Stimulated activated CD8-positive, alpha-beta memory T cell treated with anti-CD3 and anti-CD28 coated beads, Interleukin-2, amount 100 ng/mL, for 48 hours (primary cell): ENCODE results near the gene ATG9B.

ENCODE experiments used
- DNase-seq, 2 donors: peaks; one replicate each; pipeline ENCODE4 v3.0.0-alpha.2; 2020; ENCODE audit warnings: low read depth in 2 of 2

The ATG9B gene

GRCh38 chr7:150966002-150966401 lies 58.3 kb downstream of the ATG9B start:
- DNase-seq: no peak

DNA sequence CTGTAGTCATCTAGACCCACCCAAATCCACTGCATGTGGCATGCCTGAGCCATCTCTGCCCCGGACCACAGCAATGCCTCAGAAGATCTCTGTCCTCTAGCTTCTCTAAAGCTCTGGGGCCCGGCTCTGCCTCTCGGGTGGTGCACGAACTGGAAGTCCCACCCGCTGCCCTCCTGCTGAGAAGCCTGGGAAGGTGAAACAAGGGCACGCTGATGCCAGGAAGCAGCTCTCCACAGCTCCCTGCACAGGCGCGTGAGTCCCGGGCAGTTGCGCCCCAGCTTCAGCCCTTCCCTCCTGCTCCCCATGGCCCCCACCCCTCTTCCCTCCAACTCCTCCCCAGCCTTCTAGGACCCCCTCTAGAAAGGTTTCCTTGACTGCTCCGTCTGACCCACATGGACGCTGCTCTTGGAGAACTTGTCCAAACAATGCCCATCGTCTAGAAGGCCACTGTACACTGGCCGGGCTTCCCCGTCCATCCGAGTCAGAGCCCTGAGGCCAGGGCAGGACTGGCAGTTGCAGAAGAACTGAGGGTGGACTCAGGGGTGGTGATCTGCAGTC lies 58.9 kb downstream of the ATG9B start:
- no peak for DNase-seq
